HG03135 (cell line): Measurements from ENCODE around the gene JMJD8.
"Not testable (repeated sequence)": the region's sequence is repeated elsewhere in the genome, so short reads cannot be mapped to it uniquely, and the experiment has no call there.

Experiments used
- ATAC-seq: cut with Tn5 transposase; IDR thresholded peaks from one replicate; pipeline ENCODE4 v1.9.1; 2021; ENCODE audit warnings: mild to moderate bottlenecking, moderate library complexity; ENCODE audit not compliant: unreplicated experiment

Gene JMJD8

DNA sequence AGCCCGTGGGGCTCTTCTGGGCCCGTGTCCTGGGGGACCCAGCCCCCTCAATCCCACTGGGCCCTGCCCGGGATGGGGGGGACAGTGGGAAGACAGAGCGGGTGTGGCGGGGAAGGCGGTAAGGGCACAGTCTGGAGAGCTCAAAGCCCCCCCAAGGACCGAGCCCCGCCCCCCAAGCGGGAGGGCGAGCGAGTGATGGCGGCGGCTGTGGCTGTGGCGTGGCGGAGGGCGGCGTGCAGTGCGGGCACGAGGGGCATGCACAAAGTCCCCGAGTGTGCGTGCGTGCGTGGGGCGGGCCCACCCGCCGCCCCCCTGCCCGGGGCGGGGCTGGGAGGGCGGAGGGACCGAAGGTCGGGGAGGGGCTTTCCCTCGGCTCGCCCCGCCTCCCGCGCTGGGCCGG, 9.6 kb upstream of the JMJD8 start:
- ATAC-seq = no peak

DNA sequence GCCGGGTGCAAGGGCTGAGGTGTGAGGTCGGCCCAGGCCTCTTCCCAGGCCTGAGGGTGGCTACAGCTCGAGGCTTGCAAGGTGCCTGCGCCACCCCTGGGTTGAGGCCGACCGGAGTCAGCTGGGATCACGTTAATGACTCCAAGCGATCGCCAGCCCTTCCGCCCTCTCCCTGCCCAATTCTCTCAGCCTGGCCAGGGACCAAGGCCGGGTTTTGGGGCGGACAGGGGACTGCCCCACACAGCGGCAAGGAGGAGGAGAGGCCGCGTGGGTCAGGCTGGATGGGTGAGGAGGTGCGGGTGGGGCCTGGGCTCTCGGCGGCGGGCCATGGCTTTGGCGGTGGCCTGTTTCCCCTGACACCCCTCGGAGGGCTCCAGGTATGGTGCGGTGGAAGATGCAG, 9.2 kb upstream of the JMJD8 start:
- no peak for ATAC-seq

DNA sequence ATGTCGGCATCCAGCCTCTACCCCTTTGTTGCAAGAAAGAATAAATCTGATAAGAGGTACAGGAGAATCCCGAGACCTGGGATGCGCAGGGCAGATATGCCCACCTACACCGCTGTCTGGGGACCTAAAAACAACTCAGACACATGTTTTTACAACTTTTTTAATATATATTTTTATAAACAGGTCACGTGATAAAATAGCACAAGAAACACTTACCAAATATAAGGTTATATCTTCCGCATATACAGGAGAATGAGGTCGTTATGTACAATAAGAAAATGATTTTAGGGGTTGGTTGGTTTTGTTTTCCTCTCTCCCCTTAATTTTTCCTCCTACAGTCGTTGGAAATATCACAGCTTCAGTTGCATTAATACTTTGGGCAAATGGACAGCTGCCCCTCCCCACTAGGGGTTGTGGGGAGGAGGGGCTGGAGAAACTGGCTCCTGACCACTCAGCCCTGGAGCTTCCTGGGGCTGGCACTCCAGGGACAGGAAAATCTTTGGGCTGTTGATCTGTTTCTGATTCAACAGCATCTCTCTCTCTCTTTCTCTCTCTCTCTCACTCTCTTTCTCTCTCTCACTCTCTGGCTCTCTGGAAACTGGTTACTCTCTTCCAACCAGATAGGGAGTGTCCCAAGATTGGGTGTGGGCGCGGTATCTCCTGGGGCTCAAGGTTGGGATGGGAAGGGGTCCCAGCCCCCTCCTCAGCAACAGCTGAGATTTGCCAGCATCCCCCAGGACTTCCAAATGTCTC, 8.4 kb upstream of the JMJD8 start:
- ATAC-seq = no peak

DNA sequence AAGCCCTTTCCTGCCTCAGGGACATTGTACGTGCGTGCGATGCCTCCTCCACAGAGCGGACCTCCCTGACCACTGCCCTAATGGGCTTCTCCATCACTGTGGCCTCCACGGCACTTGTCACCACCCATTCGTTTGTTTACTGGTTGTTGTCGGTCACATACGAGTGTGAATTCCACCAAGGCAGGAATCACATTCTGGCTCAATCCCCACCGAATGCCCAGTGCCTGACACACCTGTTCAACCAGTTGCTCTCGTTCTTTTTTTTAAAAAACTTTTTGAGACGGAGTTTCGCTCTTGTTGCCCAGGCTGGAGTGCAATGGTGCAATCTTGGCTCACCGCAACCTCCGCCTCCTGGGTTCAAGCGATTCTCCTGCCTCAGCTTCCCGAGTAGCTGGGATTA, 7.1 kb upstream of the JMJD8 start:
- not testable (repeated sequence) for ATAC-seq

DNA sequence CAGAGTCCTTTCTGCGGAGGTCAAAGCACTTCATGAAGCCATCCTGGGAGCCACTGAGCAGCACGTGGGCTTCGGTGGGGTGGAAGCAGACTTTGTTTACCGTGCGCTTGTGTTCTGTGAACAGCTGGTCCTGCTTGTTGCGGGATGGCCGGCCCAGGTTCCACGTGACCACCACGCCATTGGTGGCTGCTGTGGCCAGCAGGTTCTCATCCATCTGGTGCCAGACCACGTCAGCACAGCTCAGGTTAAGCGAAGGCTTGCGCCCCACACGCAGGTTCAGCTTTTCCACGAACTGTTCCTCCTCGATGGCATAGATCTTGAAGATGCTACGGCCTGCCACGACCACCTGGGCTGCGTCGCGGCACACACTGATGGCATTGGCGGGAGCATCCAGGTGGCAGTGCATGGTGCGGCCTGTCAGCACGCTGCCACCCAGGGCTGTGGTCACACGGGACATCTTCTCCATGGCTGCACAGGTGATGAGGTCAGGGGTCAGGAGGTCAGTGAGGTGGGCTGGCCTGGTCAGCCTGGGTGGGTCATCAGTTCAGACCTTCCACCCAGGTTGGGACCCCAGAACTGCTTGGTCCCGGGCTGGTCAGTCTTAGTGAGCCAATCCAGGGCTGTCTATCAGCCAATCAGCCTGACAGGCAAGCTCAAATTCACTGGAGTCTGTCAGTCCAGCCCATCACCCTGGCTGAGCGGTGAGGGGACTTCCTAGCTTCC, 5.2 kb upstream of the JMJD8 start:
- ATAC-seq = no peak

DNA sequence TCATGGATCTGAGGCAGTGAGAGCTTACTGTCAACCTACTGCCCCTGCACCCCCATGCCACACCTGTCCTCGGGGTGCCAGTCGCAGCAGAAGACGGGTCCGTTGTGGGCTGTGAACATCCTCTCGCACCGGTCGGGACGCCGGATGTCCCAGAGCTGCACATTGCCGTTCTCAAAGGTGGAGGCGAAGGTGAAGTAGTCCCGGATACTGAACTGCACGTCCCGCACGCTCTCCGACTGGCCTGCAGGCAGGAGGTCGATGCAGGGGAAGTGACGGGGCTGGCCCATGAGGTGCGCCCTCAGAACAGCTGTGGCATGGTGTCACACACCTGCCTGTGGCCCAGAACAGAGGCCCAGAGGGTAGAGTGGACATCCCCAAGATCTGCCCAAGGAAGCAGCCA, 3.4 kb upstream of the JMJD8 start:
- no peak for ATAC-seq

DNA sequence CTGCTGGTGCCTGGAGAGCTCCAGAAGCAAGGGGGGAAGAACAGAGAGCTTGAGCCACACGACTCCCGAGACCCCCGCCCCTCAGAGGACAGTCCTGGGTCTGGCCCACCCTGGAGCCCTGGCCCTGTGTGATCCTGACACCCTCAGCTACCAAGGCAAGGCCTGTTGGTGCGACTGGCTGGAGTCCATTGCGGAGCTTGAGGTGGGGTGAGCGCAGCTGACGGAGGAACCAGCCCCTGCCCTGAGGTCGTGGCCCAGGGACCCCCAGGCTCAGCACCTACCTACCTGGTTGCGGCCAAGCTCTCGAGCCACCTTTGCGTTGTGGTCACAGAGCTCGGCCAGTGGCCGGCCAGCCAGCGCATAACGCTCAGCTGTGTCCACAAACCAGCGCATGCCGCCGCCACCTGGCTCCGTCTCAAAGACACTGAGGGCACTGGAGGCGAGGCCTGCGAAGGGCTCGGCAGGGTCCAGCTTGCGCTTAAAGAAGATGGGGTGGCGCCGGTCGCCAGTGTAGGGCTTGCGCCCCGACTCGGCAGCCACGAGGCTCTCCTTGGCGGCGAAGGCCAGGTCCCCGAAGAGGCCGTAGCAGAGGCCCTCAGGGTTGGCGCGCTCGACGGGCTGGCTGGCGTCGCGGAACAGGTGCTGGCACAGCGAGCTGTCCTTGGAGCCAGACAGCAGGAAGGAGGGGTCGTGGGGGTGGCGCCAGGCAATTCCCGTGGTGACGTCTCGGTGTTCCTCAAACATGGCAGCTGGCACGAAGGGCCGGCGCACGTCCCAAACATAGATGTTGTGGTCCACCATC, 2.5 kb upstream of the JMJD8 start:
- ATAC-seq = no peak

DNA sequence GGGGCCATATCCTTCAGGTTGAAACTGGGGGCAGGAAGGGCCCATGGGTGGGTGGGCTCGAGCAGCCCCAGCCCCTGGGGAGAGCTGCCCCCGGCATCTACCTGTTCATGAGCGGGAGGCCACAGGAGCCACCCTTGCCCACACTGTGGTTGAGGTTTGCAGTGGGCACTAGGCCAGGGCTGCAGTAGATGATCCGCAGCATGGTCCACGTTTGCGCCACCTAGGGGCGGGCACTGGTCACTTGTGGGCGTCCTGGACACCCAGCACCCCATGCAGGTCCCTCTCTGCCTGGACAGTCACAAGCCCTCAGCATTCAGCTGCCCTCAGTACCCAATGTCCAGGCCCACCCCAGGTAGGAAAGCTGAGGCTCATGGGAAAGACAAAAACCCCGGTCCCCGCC, 1.8 kb upstream of the JMJD8 start:
- no peak for ATAC-seq

DNA sequence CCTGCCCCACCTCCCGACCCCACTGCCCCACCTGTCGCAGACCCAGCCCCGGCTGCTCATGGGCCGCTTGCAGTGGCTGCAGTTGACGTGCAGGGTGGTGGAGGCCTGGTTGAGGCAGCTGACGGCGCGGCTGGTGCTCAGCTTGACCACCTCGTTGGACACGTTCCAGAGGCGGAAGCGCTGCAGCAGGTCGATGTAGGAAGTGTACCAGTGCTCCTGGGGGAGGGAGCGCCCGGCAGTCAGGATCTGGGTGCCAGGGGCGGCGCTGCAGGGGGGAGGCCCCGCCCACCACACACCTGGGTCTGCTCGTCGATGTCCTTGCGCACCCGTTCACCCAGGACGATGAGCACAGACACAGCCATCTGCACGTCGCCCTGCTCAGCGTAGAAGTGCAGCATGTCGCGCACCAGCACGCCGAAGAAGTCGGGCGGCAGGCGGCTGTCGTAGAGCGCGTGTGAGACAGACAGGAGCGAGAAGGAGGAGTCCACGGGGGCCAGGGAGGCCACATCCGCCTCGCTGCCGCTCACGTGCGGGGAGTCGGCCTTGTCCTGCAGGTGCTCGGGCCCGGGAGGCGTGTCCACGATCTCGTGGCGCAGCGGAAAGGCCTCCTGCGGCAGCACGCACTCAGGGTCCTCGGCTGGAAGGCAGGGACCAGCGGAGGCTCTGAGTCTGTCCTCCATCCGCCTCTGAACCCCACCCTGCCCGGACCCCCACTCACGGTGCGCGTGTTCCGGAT, 995 bp upstream of the JMJD8 start:
- ATAC-seq = no peak

DNA sequence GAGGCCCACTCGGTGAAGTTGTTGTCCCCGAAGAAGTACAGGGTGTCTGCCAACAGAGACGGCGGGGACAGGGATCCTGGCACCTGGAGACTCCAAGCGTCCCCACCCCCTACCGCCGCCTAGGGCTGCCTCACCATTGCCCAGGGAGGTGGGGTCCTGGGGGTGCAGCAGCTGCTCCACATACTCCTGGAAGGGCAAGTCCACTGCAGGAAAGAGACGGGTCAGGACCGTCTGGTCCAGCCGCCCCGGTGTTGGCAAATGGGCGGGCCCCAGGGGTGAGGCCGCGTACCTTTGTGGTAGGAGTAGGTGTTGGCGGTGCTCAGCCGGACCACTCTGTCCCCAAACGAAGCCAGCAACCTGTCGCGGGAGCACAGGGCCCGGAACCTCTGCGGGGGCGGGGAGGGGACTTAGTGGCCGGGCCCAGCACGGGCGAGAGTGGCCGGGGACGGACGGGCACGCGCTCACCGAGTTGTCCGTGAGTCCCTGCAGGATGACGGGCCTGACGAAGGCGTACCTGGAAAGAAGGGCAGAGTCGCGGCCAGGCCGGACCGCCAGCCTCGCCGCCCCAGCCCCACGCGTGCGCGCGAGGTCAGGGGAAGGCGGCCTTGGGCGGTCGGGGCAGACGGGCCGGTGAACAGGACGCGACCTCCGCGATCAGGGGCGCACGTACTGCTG, 601 bp downstream of the JMJD8 start:
- peak; percentile 4 for ATAC-seq

DNA sequence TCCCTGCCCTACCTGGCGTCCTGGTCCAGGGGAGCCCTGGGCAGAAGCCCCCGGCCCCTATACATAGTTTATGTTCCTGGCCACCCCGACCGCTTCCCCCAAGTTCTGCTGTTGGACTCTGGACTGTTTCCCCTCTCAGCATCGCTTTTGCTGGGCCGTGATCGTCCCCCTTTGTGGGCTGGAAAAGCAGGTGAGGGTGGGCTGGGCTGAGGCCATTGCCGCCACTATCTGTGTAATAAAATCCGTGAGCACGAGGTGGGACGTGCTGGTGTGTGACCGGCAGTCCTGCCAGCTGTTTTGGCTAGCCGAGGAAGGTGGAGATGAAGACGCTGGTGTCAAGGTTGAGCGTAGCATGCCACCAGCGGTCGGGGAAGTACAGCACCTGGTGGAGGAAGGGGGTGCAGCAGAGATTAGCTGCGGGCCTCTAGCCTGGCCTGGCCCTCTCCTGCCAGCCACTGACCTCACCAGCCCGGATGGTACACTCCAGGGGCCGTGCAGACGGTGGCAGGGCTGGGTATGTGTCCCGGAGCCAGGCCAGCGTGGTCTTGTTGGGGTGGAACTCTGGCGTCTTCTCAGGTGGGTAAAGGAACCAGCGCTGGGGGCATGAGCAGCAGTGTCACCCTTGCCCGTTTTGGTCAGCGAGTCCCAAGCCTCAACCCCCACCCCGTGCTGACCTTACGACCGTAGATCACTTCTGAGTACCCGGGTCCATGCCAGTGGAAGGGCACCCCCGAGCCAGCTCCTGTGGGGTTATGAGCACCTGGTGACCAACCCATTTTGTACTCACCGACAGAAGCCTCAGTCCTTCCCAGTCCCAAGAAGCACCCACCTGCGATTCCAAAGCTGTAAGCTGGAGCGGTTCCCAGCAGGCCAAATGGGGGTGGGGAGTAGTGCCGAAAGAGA, 1.4 kb downstream of the JMJD8 start:
- ATAC-seq = no peak

DNA sequence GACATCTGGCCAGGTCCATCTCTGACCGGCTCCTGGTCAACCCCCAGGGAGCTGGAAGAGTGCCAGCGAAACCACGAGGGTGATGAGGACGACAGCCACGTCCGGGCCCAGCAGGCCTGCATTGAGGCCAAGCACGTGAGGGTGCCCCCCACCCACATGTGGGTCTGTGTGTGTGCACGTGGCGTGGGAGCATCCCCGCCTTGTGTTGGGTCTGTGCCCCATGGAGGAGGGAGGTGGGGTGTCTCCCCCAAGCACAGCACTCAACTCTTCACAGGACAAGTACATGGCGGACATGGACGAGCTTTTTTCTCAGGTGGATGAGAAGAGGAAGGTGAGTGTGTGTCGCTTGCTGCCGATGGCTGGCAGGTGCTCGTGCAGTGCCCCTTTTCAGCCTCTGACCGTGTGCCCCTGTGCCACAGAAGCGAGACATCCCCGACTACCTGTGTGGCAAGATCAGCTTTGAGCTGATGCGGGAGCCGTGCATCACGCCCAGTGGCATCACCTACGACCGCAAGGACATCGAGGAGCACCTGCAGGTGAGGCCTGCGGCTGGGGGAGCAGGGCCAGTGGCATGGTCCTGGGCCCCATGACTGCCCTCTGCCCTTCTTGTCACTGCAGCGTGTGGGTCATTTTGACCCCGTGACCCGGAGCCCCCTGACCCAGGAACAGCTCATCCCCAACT, 2.2 kb downstream of the JMJD8 start:
- ATAC-seq = no peak

DNA sequence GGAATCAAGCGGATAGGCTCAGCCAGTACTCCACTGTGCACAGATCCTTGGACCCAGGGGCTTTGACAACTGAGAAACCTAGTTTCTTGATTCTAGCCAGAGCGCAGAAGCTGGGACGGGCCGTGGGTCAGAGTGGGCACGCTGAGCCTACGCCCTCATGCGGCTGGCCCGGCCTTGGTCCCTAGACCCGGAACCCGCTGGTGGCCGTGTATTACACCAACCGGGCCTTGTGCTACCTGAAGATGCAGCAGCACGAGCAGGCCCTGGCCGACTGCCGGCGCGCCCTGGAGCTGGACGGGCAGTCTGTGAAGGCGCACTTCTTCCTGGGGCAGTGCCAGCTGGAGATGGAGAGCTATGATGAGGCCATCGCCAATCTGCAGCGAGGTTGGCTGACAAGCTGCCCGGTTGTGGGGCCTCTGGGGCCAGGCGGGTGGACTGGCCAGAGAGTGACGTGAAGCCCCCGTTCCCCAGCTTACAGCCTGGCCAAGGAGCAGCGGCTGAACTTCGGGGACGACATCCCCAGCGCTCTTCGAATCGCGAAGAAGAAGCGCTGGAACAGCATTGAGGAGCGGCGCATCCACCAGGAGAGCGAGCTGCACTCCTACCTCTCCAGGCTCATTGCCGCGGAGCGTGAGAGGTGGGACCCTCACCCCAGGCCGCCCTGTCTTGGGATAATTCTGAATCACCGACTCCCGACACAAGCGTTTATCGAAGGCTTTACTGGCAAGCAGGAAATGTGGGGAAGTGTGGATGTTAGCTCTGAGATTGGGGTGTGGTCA, 3.0 kb downstream of the JMJD8 start:
- no peak for ATAC-seq

DNA sequence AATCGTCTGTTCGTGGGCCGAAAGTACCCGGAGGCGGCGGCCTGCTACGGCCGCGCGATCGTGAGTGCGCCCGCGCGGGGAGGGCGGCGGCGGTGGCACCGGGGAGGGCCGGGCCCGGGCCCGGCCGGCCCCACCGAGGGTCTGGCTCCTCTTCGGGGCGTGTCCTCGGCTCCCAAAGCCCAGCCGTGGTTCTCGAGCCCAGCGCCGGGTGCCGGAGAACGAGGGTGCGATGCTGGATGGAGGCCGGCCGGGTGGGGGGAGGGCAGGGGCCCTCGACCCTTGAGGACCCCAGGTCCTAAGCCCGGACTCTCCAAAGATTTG, 3.5 kb downstream of the JMJD8 start:
- no peak for ATAC-seq

DNA sequence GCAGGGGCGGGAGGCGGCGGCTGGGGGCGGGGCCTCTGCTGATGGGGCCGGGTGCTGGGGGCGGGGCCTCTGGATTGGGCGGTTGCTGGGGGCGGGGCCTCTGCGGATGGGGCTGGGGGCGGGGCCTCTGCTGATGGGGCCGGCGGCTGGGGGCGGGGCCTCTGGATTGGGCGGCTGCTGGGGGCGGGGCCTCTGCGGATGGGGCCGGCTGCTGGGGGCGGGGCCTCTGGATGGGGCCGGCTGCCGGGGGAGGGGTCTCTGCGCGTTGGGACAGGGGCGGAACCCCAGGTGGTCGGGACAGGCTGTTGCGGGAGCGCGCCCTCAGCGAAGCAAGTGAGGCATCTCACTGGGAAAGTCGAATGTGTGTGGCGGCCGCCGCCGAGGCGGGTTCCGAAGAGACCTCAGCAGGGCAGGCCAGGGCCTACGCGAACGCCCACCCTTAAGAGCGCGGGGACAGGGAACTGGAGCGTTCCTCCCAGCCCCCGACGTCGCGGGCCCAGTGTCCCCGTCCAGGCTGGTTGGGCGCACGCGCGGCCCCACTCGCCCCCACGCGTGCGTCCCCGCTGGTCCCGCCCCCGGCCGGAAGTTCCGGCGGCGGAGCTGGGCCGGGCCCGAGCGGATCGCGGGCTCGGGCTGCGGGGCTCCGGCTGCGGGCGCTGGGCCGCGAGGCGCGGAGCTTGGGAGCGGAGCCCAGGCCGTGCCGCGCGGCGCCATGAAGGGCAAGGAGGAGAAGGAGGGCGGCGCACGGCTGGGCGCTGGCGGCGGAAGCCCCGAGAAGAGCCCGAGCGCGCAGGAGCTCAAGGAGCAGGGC, 4.1 kb downstream of the JMJD8 start, which contains the start of gene STUB1:
Gene STUB1 (plus strand): TSS at position 597 of the 811 bp plus-strand sequence. CDS start 116 bp downstream, at position 713.
- peak; percentile 35 for ATAC-seq

DNA sequence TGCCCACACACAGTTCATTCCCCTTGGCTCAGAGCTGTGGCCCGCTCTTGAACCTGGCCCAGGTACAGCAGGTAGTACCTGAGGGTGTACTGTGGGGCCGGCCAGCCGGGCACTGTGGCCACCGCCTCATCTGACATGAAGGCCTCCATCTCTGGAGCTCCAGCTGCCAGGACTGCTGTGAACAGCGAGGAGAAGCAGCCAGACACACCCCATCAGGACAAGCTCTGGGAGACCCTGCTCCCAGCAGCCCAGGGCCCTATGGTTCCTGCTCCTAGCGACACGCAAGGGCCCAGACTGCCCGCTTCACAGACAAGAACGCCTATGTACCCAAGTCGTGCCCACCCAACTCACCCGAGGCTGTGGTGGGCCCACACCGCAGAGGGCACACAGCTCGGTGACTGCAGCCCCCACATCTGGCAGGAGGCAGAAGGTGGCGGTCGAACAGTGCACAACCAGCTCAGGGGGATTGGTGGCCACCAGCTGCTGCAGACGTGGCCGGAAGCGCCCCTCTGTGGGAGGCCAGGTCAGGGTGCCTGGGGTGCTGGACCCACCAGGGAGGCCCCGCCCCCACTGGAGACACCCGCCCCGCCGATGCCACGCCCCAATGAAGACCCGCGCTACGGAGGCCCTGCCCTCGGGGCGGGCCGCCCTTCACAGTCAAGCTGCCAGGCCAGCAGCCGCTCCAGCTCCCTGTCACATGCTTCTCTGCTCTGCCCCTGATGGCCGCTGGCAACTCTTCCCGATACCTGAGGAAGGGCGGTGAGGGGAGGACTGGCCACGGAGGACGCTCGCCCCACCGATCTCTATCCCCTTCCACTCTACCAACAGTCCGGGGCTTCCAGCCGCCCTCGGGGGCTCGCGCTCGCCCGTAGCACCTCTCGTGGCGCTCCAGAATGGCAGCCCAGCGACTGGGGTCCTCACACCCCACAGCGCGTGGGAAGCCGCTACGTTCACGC, 5.0 kb downstream of the JMJD8 start:
- no peak for ATAC-seq
